H1 (cell line): Measurements from ENCODE around the gene PDZD2. TPM values are rescaled to one million over a fixed set of nuclear protein-coding genes. Genes with fewer than 3 reads are reported as not detected.

Experiments
- CTCF ChIA-PET: fragments of 300-600 bp; sonication (Branson Sonifier 250); formaldehyde crosslinking; loops from one replicate; lab custom pipeline; 2021; ENCODE audit not compliant: partially characterized antibody; lab: Charles Lee
- POLR2A ChIA-PET: fragments of 300-600 bp; sonication (Branson Sonifier 250); formaldehyde crosslinking; loops from one replicate; lab custom pipeline; 2021; ENCODE audit warnings: inconsistent platforms; ENCODE audit not compliant: partially characterized antibody; lab: Charles Lee
- DNase-seq, 2 experiments: peaks; one replicate each; pipeline versions ENCODE4 v3.0.0 to v3.0.0-alpha.2; 2010 to 2022; ENCODE audit warnings: low spot score in 2 of 2, low read depth in 1 of 2, mixed read lengths in 1 of 2
- FAIRE-seq: peaks from 2 replicates; lab custom pipeline; 2011; peaks lifted over from hg19 to GRCh38; lab: Jason Lieb, UNC
- H2AFZ ChIP-seq: 2 replicates; pipeline ENCODE4 v1.8.1; 2012; ENCODE audit warnings: low read length, inconsistent platforms
- H2AK5ac ChIP-seq: 2 replicates; pipeline ENCODE4 v1.6.1; 2013; ENCODE audit warnings: low read depth, low read length
- H2BK120ac ChIP-seq: replicated peaks from 2 replicates; pipeline ENCODE3; 2013; ENCODE audit warnings: low read depth, low read length, inconsistent platforms
- H2BK12ac ChIP-seq: 2 replicates; pipeline ENCODE4 v1.6.1; 2013; ENCODE audit warnings: low read depth, low read length
- H2BK15ac ChIP-seq: 2 replicates; pipeline ENCODE4 v1.6.1; 2013; ENCODE audit warnings: low read length
- H2BK20ac ChIP-seq: 2 replicates; pipeline ENCODE4 v1.6.1; 2013; ENCODE audit warnings: low read length
- H2BK5ac ChIP-seq: 2 replicates; pipeline ENCODE4 v1.6.1; 2013; ENCODE audit warnings: low read depth, low read length
- H3K14ac ChIP-seq: 2 replicates; pipeline ENCODE4 v1.6.1; 2013; ENCODE audit warnings: inconsistent platforms; ENCODE audit not compliant: insufficient read length
- H3K18ac ChIP-seq: 2 replicates; pipeline ENCODE4 v1.6.1; 2013; ENCODE audit warnings: low read length; ENCODE audit errors: extremely low read depth
- H3K23ac ChIP-seq: 2 replicates; pipeline ENCODE4 v1.6.1; 2013; ENCODE audit warnings: inconsistent platforms; ENCODE audit not compliant: insufficient read length
- H3K23me2 ChIP-seq: 2 replicates; pipeline ENCODE4 v1.6.1; 2013; ENCODE audit warnings: low read depth, low read length
- H3K27ac ChIP-seq: 2 replicates; pipeline ENCODE4 v1.6.1; 2011; ENCODE audit warnings: low read depth, low read length, inconsistent platforms
- H3K27me3 ChIP-seq, 4 experiments: replicated peaks in 1 of 4; 1 replicate in 1 of 4; 2 replicates in 3 of 4; pipeline versions ENCODE4 v1.6.1 to v1.8.1; 2011 to 2013; ENCODE audit warnings: low read length in 3 of 4, mild to moderate bottlenecking in 3 of 4, inconsistent platforms in 2 of 4, mixed read lengths in 2 of 4, moderate library complexity in 1 of 4; ENCODE audit not compliant: control insufficient read depth in 3 of 4, insufficient read depth in 3 of 4; ENCODE audit errors: extremely low read depth in 1 of 4
- H3K36me3 ChIP-seq, 4 experiments: 2 replicates each; pipeline versions ENCODE4 v1.6.1 to v1.8.1; 2011 to 2013; ENCODE audit warnings: mild to moderate bottlenecking in 4 of 4, low read length in 3 of 4, moderate library complexity in 2 of 4, control low read depth in 1 of 4, inconsistent platforms in 1 of 4; ENCODE audit not compliant: insufficient read depth in 4 of 4, control insufficient read depth in 2 of 4
- H3K4ac ChIP-seq: replicated peaks from 2 replicates; pipeline ENCODE3; 2013; ENCODE audit warnings: low read length, low read depth, mixed read lengths, inconsistent platforms; ENCODE audit not compliant: insufficient read length
- H3K4me1 ChIP-seq, 4 experiments: replicated peaks in 1 of 4; 1 replicate in 1 of 4; 2 replicates in 3 of 4; pipeline versions ENCODE4 v1.6.1 to v1.8.1; 2011 to 2013; ENCODE audit warnings: low read length in 3 of 4, inconsistent platforms in 2 of 4, mixed read lengths in 1 of 4; ENCODE audit not compliant: insufficient read depth in 4 of 4, control insufficient read depth in 3 of 4
- H3K4me2 ChIP-seq, 2 experiments: 2 replicates each; pipeline versions ENCODE4 v1.6.1 to v1.8.1; 2011 to 2013; ENCODE audit warnings: low read depth in 2 of 2, low read length in 2 of 2, control low read depth in 1 of 2, inconsistent platforms in 1 of 2, mild to moderate bottlenecking in 1 of 2; ENCODE audit not compliant: insufficient read depth in 1 of 2
- H3K4me3 ChIP-seq, 4 experiments: fragments of 200-600, 300-600 bp in 1 of 4; sonication (generic), shearing (Covaris generic), sonication (Bioruptor Twin) in 1 of 4; 2 replicates each; pipeline versions ENCODE4 v1.5.1 to v1.8.1; 2011 to 2016; ENCODE audit warnings: low read length in 4 of 4, low read depth in 3 of 4, control low read depth in 2 of 4, inconsistent platforms in 2 of 4, mild to moderate bottlenecking in 2 of 4, mixed read lengths in 1 of 4, moderate library complexity in 1 of 4; ENCODE audit not compliant: insufficient read depth in 2 of 4; ENCODE audit errors: extremely low read depth in 1 of 4
- H3K56ac ChIP-seq: replicated peaks from 2 replicates; pipeline ENCODE3; 2013; ENCODE audit warnings: low read depth, mild to moderate bottlenecking, mixed read lengths, low read length, inconsistent platforms; ENCODE audit not compliant: insufficient read length
- H3K79me1 ChIP-seq: 2 replicates; pipeline ENCODE4 v1.6.1; 2013; ENCODE audit warnings: low read depth, low read length, control low read depth
- H3K79me2 ChIP-seq, 2 experiments: 2 replicates each; pipeline versions ENCODE4 v1.6.1 to v1.8.1; 2012 to 2013; ENCODE audit warnings: low read length in 2 of 2, mild to moderate bottlenecking in 2 of 2, inconsistent platforms in 1 of 2; ENCODE audit not compliant: insufficient read depth in 2 of 2, control insufficient read depth in 1 of 2
- H3K9ac ChIP-seq, 4 experiments: replicated peaks in 1 of 4; 1 replicate in 1 of 4; 2 replicates in 3 of 4; pipeline versions ENCODE4 v1.6.1 to v1.8.1; 2011 to 2013; ENCODE audit warnings: low read depth in 3 of 4, low read length in 3 of 4, control low read depth in 2 of 4, mild to moderate bottlenecking in 2 of 4, moderate library complexity in 2 of 4, inconsistent platforms in 1 of 4; ENCODE audit errors: extremely low read depth in 1 of 4
- H3K9me3 ChIP-seq, 2 experiments: 2 replicates each; pipeline versions ENCODE4 v1.6.1 to v1.8.1; 2012 to 2013; ENCODE audit warnings: mild to moderate bottlenecking in 2 of 2, moderate library complexity in 2 of 2, control low read depth in 1 of 2, inconsistent platforms in 1 of 2, low read depth in 1 of 2, low read length in 1 of 2, mixed read lengths in 1 of 2; ENCODE audit not compliant: insufficient read depth in 2 of 2
- H4K20me1 ChIP-seq, 2 experiments: replicated peaks in 1 of 2; 2 replicates each; pipeline versions ENCODE3 to v1.8.1; 2011 to 2013; ENCODE audit warnings: inconsistent platforms in 2 of 2, low read length in 2 of 2, mild to moderate bottlenecking in 1 of 2; ENCODE audit not compliant: insufficient read depth in 2 of 2, control insufficient read depth in 1 of 2
- H4K5ac ChIP-seq: 2 replicates; pipeline ENCODE4 v1.6.1; 2013; ENCODE audit warnings: low read length, low read depth, mixed read lengths, inconsistent platforms; ENCODE audit not compliant: insufficient read length
- H4K8ac ChIP-seq: 2 replicates; pipeline ENCODE4 v1.8.0; 2013; ENCODE audit warnings: mild to moderate bottlenecking, moderate library complexity, low read length, inconsistent platforms; ENCODE audit not compliant: insufficient read depth; ENCODE audit errors: extremely low read depth
- H4K91ac ChIP-seq: replicated peaks from 2 replicates; pipeline ENCODE3; 2013; ENCODE audit warnings: low read length, mixed read lengths, inconsistent platforms; ENCODE audit not compliant: insufficient read length
- EGR1 ChIP-seq: IDR thresholded peaks from 2 replicates; pipeline ENCODE4 v1.6.1; 2011; ENCODE audit warnings: low read depth, low read length, borderline replicate concordance
- GABPA ChIP-seq: IDR thresholded peaks from 2 replicates; pipeline ENCODE4 v1.6.1; 2011; ENCODE audit warnings: mild to moderate bottlenecking, low read length, moderate library complexity, borderline replicate concordance; ENCODE audit not compliant: insufficient read depth
- RAD21 ChIP-seq, 2 experiments: IDR thresholded peaks in 1 of 2; conservative IDR thresholded peaks in 1 of 2; 2 replicates each; pipeline ENCODE4 v1.6.1; 2011; ENCODE audit warnings: low read depth in 2 of 2, low read length in 2 of 2, improper control_type of control experiment in 1 of 2, inconsistent platforms in 1 of 2, mild to moderate bottlenecking in 1 of 2, moderate library complexity in 1 of 2
- SP1 ChIP-seq: IDR thresholded peaks from 2 replicates; pipeline ENCODE4 v1.6.1; 2011; ENCODE audit warnings: low read depth, low read length
- TEAD4 ChIP-seq: IDR thresholded peaks from 2 replicates; pipeline ENCODE4 v1.6.1; 2012; ENCODE audit warnings: low read depth, low read length, inconsistent platforms, mixed read lengths
- WGBS, 2 experiments: shearing (Covaris generic) in 1 of 2; methylation state at CpG; one replicate each; pipeline versions ENCODE4 v1.1.6 to v1.1.7; 2013 to 2015; ENCODE audit warnings: low lambda C conversion rate in 2 of 2, mixed read lengths in 2 of 2, inconsistent platforms in 1 of 2, low coverage in 1 of 2, missing lambda C conversion rate in 1 of 2; ENCODE audit not compliant: insufficient replicate concordance in 2 of 2, insufficient coverage in 1 of 2, insufficient read length in 1 of 2; ENCODE audit errors: extremely low coverage in 1 of 2, missing lambda C conversion rate in 1 of 2; 5-methylcytosine and 5-hydroxymethylcytosine counted together
- polyA plus RNA-seq, 7 experiments: library from polyadenylated mRNA; depleted of rRNA in 3 of 7; stranded (reverse) in 5 of 7; unstranded in 2 of 7; fragments of >200 nt in 5 of 7; fragments of 200-250 nt in 2 of 7; gene quantifications; 1 replicate in 5 of 7; 2 replicates in 1 of 7; 4 replicates in 1 of 7; pipeline versions ENCODE4 v1.2.1 to v1.2.3, GENCODE V29; 2011 to 2013; ENCODE audit warnings: missing spikeins in 2 of 7, mixed read lengths in 2 of 7
- total RNA-seq: library from RNA; stranded (reverse); fragmentation: NEBNext Ultra II Directional; extraction: Animal tissue kit (Norgen Biotek cat#: 25700); gene quantifications from 2 replicates; pipeline ENCODE4 v1.2.1, GENCODE V29; 2021
- TF ChIP-seq, protein P1 (sequence below), 3 experiments: IDR thresholded peaks; 1 replicate in 2 of 3; 2 replicates in 1 of 3; pipeline versions ENCODE4 v1.5.1 to v1.6.1; 2011; ENCODE audit warnings: low read length in 3 of 3, mild to moderate bottlenecking in 3 of 3, inconsistent platforms in 2 of 3, low read depth in 1 of 3, moderate library complexity in 1 of 3; ENCODE audit not compliant: insufficient read depth in 1 of 3; ENCODE audit errors: control extremely low read depth in 1 of 3

The PDZD2 gene
- total and polyA plus RNA-seq, 2 of the 8 experiments (the other 6 are each of a cell fraction or from before 2014, with no cell fraction given): 1.2 to 6.8 TPM

- no peak for DNase-seq
- H3K23ac ChIP-seq: no peak overlapping the region
- H2BK120ac ChIP-seq: peak overlapping the region; percentile 48
- no peaks in the 10 kb centered on the region for H3K79me2 ChIP-seq
- no peak for FAIRE-seq
- H3K36me3 ChIP-seq: no peaks in the 10 kb centered on the region
- no peaks in the 10 kb centered on the region for H4K20me1 ChIP-seq
- no peaks in the 10 kb centered on the region for H3K23me2 ChIP-seq
- no peak overlapping the region for H3K4me2 ChIP-seq
- H3K79me1 ChIP-seq: no peaks in the 10 kb centered on the region
- no peak overlapping the region for H4K5ac ChIP-seq
- H3K9me3 ChIP-seq: no peaks in the 10 kb centered on the region
- H3K18ac ChIP-seq: peak overlapping the region; percentile 20; the same call in 1 of the 2 replicates
- no peak overlapping the region for H3K56ac ChIP-seq
- H3K4me3 ChIP-seq: no peak overlapping the region
- H2BK12ac ChIP-seq: peak overlapping the region; percentile 22; the same call in 1 of the 2 replicates
- no peak overlapping the region for H2AK5ac ChIP-seq
- H2AFZ ChIP-seq: no peak overlapping the region
- H2BK20ac ChIP-seq: no peak overlapping the region; the same call in 1 of the 2 replicates
- WGBS, 2 experiments: 86% methylated on average over 9 of the region's 9 CpGs; no CpG with 5 or more reads in 1 of the 2 experiments
- TF ChIP-seq SP1 (no peak), TEAD4 (no peak), GABPA (no peak), EGR1 (no peak), RAD21 (IDR thresholded peaks at IDR 0.05 in 1 of 2, conservative IDR thresholded peaks at IDR 0.05 in 1 of 2; ENCODE audit: low read depth in 2 of 2, low read length in 2 of 2) (peak; percentile 20 to 43; a peak in 2 of 4 replicates)
- TF ChIP-seq, protein P1, sequence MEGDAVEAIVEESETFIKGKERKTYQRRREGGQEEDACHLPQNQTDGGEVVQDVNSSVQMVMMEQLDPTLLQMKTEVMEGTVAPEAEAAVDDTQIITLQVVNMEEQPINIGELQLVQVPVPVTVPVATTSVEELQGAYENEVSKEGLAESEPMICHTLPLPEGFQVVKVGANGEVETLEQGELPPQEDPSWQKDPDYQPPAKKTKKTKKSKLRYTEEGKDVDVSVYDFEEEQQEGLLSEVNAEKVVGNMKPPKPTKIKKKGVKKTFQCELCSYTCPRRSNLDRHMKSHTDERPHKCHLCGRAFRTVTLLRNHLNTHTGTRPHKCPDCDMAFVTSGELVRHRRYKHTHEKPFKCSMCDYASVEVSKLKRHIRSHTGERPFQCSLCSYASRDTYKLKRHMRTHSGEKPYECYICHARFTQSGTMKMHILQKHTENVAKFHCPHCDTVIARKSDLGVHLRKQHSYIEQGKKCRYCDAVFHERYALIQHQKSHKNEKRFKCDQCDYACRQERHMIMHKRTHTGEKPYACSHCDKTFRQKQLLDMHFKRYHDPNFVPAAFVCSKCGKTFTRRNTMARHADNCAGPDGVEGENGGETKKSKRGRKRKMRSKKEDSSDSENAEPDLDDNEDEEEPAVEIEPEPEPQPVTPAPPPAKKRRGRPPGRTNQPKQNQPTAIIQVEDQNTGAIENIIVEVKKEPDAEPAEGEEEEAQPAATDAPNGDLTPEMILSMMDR (IDR thresholded peaks at IDR 0.05; ENCODE audit: control extremely low read depth in 1 of 3, insufficient read depth in 1 of 3, low read depth in 1 of 3, low read length in 3 of 3): peak in 2 of 3 experiments; percentile 33 to 46; a peak in 3 of 4 replicates
- TF ChIP-seq, all 59 proteins: peak for 2
- Histone ChIP-seq H3K9ac (no peak overlapping the region), H3K4ac (no peak overlapping the region), H3K14ac (no peak overlapping the region), H4K91ac (no peak overlapping the region), H3K27ac (no peak overlapping the region), H3K4me1 (peaks cover 3 to 9% (median 5%) of the 10 kb centered on the region in 4 experiments; a peak in 4 of 7 replicates), H3K27me3 (no peaks in the 10 kb centered on the region), H2BK15ac (no peak overlapping the region), H2BK5ac (no peak overlapping the region), H4K8ac (no peak overlapping the region)
- POLR2A ChIA-PET: no interaction called here
- CTCF ChIA-PET: interaction anchor here (0.6 to 4.8 kb wide), 14 partner anchors 9 to 183 kb away, joined by 3 to 24 read pairs (median 4); no protein-coding TSS in a partner anchor
Measured at GRCh38 chr5:31768784-31769183, 129.9 kb downstream of the PDZD2 start.
